Activated CD4-positive, alpha-beta T cell treated with anti-CD3 and anti-CD28 coated beads for 24 hours (primary cell): Measurements from ENCODE around the gene SSNA1.

Experiments
- DNase-seq, 2 donors: peaks; one replicate each; pipeline ENCODE4 v3.0.0-alpha.2; 2020; ENCODE audit warnings: low read depth in 2 of 2

Gene SSNA1

GRCh38 chr9:137152844-137153405 lies 35.6 kb upstream of the SSNA1 start:
- DNase-seq = no peak

- DNase-seq = peak; percentile 42 to 44
These were observed 31.7 kb upstream of the SSNA1 start for GRCh38 chr9:137156567-137157375.

DNA sequence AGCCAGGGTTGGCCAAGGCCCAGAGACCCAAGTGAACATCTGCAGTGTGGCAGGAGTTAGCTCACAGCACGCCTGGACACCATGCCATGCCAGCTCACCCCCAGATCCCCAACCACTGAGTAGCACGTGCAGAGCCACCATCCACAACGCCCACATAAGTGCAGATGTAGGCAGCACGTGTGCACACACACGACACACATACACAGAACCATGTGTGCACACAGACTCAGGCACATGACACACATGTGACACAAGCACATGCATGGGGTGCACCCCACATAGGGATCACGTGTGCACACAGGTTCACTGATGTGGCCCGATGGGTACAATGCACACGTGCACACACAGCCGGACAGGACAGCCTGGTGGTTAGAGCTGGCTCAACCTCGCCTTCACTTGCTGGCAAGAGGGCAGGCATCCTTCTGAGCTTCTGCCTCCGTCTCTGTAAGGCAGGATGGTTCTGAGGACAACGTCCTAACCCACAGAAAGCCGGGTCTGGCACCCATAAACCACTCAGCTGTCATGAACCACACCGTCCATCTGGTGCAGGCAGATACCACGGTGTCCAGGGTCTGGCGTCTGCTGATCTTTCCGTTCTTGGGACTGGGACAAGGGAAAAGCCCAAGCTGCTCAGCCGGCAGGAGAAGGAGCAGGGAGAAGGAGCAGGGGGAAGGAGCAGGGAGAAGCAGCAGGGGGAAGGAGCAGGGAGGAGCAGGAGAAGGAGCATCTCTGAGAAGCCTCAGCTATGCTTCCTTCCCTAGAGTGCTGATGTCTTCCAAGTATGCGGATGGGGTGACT lies 30.7 kb upstream of the SSNA1 start:
- no peak for DNase-seq

- DNase-seq = no peak
These were observed 29.9 kb upstream of the SSNA1 start for GRCh38 chr9:137158625-137159024.

GRCh38 chr9:137159105-137160053 lies 29.1 kb upstream of the SSNA1 start:
- DNase-seq = no peak

DNA sequence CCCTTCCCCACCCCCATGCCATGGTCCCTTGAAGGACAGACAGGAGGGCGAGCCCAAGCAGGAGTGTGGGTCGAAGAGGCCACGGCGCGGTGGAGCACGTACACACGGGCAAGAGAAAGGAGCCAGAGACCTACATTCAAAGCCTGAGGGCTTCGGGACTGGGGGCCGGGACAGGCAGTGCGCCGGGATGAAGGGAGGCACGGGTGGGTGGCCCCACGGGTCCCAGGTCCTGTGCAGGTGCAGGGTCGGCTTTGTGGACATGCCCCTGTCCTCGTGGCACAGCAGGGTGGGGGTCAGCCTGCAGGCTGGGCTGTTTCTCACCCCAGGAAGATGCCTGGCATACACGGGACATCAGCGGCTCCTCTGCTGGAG lies 28.4 kb upstream of the SSNA1 start:
- DNase-seq = no peak

- no peak for DNase-seq
These were observed 27.5 kb upstream of the SSNA1 start for GRCh38 chr9:137160716-137161557.

DNA sequence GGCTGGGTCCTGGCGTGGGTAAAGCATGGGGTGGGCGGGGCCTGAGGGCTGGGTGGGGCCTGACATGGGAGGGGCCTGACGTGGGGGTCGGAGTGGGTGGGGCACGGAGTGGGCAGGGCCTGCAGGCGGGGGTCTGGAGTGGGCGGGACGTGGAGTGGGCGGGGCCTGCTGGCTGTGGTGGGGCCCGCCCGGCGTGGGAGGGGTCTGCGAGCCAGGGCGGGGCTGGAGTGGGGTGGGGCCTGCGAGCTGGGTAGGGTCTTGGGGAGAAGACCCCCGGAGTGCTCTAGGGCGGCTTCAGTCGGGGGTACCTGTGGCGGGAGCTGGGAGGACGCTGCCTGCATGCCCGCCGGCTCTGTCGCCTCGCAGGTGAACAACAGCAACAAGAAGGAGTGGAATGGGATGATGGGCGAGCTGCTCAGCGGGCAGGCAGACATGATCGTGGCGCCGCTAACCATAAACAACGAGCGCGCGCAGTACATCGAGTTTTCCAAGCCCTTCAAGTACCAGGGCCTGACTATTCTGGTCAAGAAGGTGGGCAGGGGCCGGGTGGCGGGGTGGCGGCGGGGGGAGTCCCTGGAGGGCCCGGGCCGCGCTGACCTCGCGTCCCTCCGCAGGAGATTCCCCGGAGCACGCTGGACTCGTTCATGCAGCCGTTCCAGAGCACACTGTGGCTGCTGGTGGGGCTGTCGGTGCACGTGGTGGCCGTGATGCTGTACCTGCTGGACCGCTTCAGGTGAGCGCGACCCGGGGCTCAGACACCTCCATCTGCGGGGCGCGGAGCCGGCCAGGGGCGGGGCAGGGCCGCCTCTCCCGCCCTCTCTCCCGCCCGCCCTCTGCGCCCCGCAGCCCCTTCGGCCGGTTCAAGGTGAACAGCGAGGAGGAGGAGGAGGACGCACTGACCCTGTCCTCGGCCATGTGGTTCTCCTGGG lies 26.7 kb upstream of the SSNA1 start:
- no peak for DNase-seq

DNA sequence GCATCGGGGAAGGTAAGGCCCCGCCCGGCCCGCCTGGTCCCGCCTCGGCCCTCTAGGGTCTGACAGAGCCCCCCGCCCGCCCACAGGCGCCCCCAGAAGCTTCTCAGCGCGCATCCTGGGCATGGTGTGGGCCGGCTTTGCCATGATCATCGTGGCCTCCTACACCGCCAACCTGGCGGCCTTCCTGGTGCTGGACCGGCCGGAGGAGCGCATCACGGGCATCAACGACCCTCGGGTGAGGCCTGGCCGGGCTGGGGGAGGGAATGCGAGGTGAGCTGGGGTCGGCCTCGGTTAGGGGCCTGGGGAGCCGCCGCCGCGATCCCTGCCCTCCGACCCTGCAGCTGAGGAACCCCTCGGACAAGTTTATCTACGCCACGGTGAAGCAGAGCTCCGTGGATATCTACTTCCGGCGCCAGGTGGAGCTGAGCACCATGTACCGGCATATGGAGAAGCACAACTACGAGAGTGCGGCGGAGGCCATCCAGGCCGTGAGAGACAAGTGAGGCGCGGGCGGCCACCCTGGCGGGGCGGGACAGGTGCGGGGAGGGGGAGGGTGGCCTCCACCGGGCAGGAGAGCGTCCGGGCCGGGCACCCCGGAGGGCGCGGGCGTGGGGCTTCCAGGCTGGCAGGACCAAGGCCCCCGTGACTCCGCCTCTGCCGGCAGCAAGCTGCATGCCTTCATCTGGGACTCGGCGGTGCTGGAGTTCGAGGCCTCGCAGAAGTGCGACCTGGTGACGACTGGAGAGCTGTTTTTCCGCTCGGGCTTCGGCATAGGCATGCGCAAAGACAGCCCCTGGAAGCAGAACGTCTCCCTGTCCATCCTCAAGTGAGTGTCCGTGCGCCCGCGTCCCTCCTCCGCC lies 25.7 kb upstream of the SSNA1 start:
- DNase-seq = no peak

DNA sequence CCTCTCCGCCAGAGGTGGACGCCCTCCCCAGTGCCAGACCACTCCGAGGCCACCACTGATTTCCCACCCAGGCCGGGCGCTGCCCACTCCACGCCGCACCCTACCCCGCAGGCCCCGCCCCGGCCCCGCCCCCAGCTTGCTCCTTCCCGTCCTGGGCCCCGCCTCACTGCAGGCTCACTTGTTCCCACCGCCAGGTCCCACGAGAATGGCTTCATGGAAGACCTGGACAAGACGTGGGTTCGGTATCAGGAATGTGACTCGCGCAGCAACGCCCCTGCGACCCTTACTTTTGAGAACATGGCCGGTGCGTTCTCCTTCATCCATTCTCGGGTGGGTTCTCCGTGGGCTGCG lies 25.1 kb upstream of the SSNA1 start:
- DNase-seq = no peak

GRCh38 chr9:137163805-137164204 lies 24.7 kb upstream of the SSNA1 start:
- DNase-seq = no peak

- DNase-seq = no peak
These were observed 23.9 kb upstream of the SSNA1 start for GRCh38 chr9:137164370-137165249.

DNA sequence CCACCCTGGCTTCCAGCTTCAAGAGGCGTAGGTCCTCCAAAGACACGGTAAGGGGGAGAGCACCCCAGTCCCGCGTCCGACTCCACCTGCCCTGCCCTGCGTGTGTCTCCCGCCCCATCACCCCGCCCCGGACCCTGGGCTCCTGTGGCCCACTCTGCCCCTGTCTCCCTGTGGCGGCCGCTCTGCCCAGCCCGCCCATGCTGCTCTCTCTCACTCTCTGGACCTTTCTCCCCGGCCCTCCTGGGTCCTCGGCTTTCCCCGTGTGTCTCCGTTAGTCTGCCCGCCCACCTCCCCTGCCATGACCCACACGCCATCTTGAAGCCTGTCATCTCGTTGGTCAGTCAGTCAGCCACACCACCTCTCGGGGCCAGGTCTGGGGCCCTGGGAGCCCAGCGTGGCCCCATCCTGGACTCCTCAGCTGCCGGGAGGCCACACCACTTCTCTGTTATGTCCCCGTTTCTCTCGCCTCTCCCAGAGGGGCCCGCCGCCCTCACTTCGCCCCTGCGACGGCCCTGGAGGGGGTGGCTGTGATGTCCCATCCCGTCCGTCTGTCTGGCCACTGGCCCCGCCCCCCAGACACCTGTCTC lies 23.1 kb upstream of the SSNA1 start:
- DNase-seq = no peak

GRCh38 chr9:137166380-137167229 lies 21.9 kb upstream of the SSNA1 start:
- DNase-seq = no peak

GRCh38 chr9:137167277-137167746 lies 21.2 kb upstream of the SSNA1 start:
- no peak for DNase-seq
